ENCODE data around the gene UBN1.
A peak's percentile ranks its signal among the peaks of the same experiment; 100 is the strongest.

The UBN1 gene

GRCh38 chr16:4846901-4847773 is at the start of gene UBN1, which contains the start of gene GLYR1:
UBN1 (plus strand) TSS chr16:4847481; CDS start chr16:4852918, 5,437 bp downstream.
GLYR1 (minus strand) TSS chr16:4847288; CDS start chr16:4847265, 23 bp downstream.
- DNase-seq (ENCODE audit: low spot score): peak; percentile 100

- no peak for DNase-seq (ENCODE audit: low spot score)
Measured at GRCh38 chr16:4797805-4798252, 49.5 kb upstream of the UBN1 start.

GRCh38 chr16:4798456-4798855 is 48.8 kb upstream of the UBN1 start:
- no peak for DNase-seq (ENCODE audit: low spot score)

- DNase-seq (ENCODE audit: low spot score): no peak
Measured at GRCh38 chr16:4799171-4799855, 48.0 kb upstream of the UBN1 start.

- DNase-seq (ENCODE audit: low spot score): no peak
Measured at GRCh38 chr16:4800290-4801041, 46.8 kb upstream of the UBN1 start.

GRCh38 chr16:4801051-4801961 is 46.0 kb upstream of the UBN1 start:
- DNase-seq (ENCODE audit: low spot score): no peak

GRCh38 chr16:4801962-4802658 is 45.2 kb upstream of the UBN1 start, which contains the start of gene ROGDI:
ROGDI (minus strand) TSS chr16:4802633; CDS start chr16:4802571, 62 bp downstream.
- no peak for DNase-seq (ENCODE audit: low spot score)

- peak; percentile 92 for DNase-seq (ENCODE audit: low spot score)
Measured at GRCh38 chr16:4802659-4803287, 44.5 kb upstream of the UBN1 start.

- no peak for DNase-seq (ENCODE audit: low spot score)
Measured at GRCh38 chr16:4803401-4803844, 43.9 kb upstream of the UBN1 start.

- DNase-seq (ENCODE audit: low spot score): no peak
Measured at GRCh38 chr16:4803898-4804762, 43.2 kb upstream of the UBN1 start.

GRCh38 chr16:4805231-4805630 is 42.0 kb upstream of the UBN1 start:
- DNase-seq (ENCODE audit: low spot score): no peak

- no peak for DNase-seq (ENCODE audit: low spot score)
Measured at GRCh38 chr16:4806280-4806679, 41.0 kb upstream of the UBN1 start.

- DNase-seq (ENCODE audit: low spot score): no peak
Measured at GRCh38 chr16:4811242-4811641, 36.0 kb upstream of the UBN1 start.

GRCh38 chr16:4811773-4812172 is 35.5 kb upstream of the UBN1 start:
- DNase-seq (ENCODE audit: low spot score): no peak

GRCh38 chr16:4813251-4814003 is 33.9 kb upstream of the UBN1 start:
- no peak for DNase-seq (ENCODE audit: low spot score)

GRCh38 chr16:4814046-4814445 is 33.2 kb upstream of the UBN1 start:
- DNase-seq (ENCODE audit: low spot score): no peak

GRCh38 chr16:4814542-4815173 is 32.6 kb upstream of the UBN1 start:
- no peak for DNase-seq (ENCODE audit: low spot score)

GRCh38 chr16:4820652-4821051 is 26.6 kb upstream of the UBN1 start:
- no peak for DNase-seq (ENCODE audit: low spot score)

Data from left forelimb (tissue), 1 donor.